Thyroid gland (tissue), 4 donors: Measurements from ENCODE around the gene CHCHD6.

ENCODE experiments used
- CTCF ChIP-seq, 6 experiments: fragments of 200-600 bp in 3 of 6; fragments of 450-650 bp in 3 of 6; sonication (generic) in 3 of 6; IDR thresholded peaks; one replicate each; pipeline ENCODE4 v1.5.1; 2016 to 2019; ENCODE audit warnings: antibody characterized with exemption in 6 of 6, mild to moderate bottlenecking in 2 of 6, inconsistent platforms in 1 of 6, moderate library complexity in 1 of 6
- POLR2A ChIP-seq, 2 donors: fragments of 450-650 bp; IDR thresholded peaks; one replicate each; pipeline ENCODE4 v1.6.1; 2017; ENCODE audit warnings: antibody characterized with exemption in 2 of 2, mild to moderate bottlenecking in 2 of 2, moderate library complexity in 1 of 2

GRCh38 chr3:126752303-126753190 is 48.5 kb downstream of the CHCHD6 start:
- TF ChIP-seq CTCF (IDR thresholded peaks at IDR 0.05) (peak; percentile 51 to 90 (median 83)), POLR2A (IDR thresholded peaks at IDR 0.05) (no peak)
